ENCODE data around the gene N4BP2L1. TPM values are rescaled to one million over a fixed set of nuclear protein-coding genes. Genes with fewer than 3 reads are reported as not detected.

The N4BP2L1 gene
- polyA plus RNA-seq, 1 of the 3 experiments (the other 2 are of a cell fraction) = 1.2 TPM

GRCh38 chr13:32455594-32455903 lies 27.6 kb upstream of the N4BP2L1 start (continued):
- no peak for TF ChIP-seq MAX (IDR thresholded peaks at IDR 0.05; ENCODE audit: low read depth)

DNA sequence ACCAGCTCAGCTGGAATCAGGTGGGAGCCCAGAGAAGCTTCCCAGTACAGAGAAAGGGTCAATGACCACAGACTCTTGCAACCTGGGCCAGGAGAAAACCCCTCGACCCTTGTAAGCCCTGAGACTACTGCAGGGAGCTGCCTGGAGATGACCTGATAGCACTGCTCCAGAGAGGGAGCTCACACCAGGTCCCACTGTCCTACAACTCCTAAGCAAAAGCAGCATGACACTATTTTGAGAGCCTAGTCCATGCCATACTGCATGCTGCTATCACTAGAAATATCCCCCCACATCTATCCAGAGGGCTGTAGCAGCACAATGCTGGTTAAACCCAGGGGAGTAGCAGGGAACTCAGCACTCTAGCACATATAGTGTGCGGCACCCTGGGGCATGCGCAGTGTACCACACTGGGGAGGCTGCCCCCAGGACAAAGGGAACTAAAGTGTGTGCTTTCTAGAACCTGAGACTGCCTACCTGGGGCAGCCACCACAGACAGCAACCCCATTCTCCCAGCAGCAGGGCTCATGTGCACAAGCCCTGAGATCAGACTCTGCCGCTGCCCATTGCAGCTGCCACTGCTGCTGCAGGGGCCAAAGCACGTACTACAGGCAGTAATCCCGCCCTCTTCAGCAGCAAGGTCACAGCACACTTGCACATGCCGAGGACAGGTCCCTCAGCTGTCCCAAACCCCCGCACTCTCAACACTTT lies 27.1 kb upstream of the N4BP2L1 start:
- Histone ChIP-seq H3K4me2 (no peak overlapping the region), H3K27ac (ENCODE audit: low read depth in 2 of 2, low read length in 1 of 2) (no peak overlapping the region), H3F3A (replicated peaks; ENCODE audit: insufficient read depth) (no peaks in the 10 kb centered on the region), H3K9me2 (no peaks in the 10 kb centered on the region), H3K9ac (no peak overlapping the region), H3K4me1 (ENCODE audit: control insufficient read depth in 1 of 2, insufficient read depth in 2 of 2, low read depth in 1 of 2, low read length in 1 of 2) (no peaks in the 10 kb centered on the region), H3K9me3 (peaks cover 12% of the 10 kb centered on the region), H3K36me3 (replicated peaks in 1 of 2; ENCODE audit: control insufficient read depth in 1 of 2, insufficient read depth in 2 of 2, low read length in 1 of 2) (peaks cover 0 to 14% of the 10 kb centered on the region in 2 experiments), H2AFZ (ENCODE audit: low read depth) (no peak overlapping the region), H3K79me2 (ENCODE audit: insufficient read depth) (no peaks in the 10 kb centered on the region), H4K20me1 (ENCODE audit: insufficient read depth) (no peaks in the 10 kb centered on the region), H3K4me3 (ENCODE audit: low read depth in 2 of 2, low read length in 1 of 2) (no peak overlapping the region), H3K27me3 (ENCODE audit: insufficient read depth) (no peaks in the 10 kb centered on the region)
- no peak for DNase-seq
- ChIA-PET POLR2A (no interaction called here), CTCF (interaction anchor here (1.2 kb wide), 1 partner anchor 12 kb away, joined by 3 read pairs; no protein-coding TSS in a partner anchor)
- no peak for TF ChIP-seq FOXJ3 (CRISPR knock-in tag; IDR thresholded peaks at IDR 0.05)
- TF ChIP-seq, protein P1, sequence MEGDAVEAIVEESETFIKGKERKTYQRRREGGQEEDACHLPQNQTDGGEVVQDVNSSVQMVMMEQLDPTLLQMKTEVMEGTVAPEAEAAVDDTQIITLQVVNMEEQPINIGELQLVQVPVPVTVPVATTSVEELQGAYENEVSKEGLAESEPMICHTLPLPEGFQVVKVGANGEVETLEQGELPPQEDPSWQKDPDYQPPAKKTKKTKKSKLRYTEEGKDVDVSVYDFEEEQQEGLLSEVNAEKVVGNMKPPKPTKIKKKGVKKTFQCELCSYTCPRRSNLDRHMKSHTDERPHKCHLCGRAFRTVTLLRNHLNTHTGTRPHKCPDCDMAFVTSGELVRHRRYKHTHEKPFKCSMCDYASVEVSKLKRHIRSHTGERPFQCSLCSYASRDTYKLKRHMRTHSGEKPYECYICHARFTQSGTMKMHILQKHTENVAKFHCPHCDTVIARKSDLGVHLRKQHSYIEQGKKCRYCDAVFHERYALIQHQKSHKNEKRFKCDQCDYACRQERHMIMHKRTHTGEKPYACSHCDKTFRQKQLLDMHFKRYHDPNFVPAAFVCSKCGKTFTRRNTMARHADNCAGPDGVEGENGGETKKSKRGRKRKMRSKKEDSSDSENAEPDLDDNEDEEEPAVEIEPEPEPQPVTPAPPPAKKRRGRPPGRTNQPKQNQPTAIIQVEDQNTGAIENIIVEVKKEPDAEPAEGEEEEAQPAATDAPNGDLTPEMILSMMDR (IDR thresholded peaks at IDR 0.05) = no peak
- TF ChIP-seq MXI1 (IDR thresholded peaks at IDR 0.05; ENCODE audit: low read depth, low read length) = no peak
- no peak for TF ChIP-seq MEF2A (IDR thresholded peaks at IDR 0.05; ENCODE audit: borderline replicate concordance, low read depth)
- no peak for TF ChIP-seq RCOR1 (IDR thresholded peaks at IDR 0.05; ENCODE audit: low read length)
- 61% methylated on average over 8 of the region's 8 CpGs for WGBS (ENCODE audit: low lambda C conversion rate)

DNA sequence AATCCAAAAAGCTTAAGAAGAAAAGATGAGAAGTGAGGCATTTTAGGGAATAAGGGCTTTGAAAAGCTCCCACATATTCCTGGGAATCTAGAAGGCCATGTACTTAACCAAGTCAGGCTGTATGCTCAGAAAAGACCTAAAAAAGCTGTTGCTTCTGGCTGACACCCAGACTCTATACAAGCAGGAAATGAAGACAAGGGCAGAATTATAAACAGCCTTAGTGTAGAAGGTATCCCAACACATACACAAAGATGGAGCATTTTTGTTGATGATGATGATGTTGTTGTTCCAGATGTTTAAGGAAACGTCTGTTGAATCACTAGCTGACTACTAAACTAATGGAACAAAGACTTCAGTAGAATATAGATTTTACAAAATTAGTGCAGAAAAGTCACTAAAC lies 26.1 kb upstream of the N4BP2L1 start:
- no peak for DNase-seq
- H3K27ac ChIP-seq (ENCODE audit: low read depth in 2 of 2, low read length in 1 of 2) = no peak overlapping the region
- H3K36me3 ChIP-seq (replicated peaks in 1 of 2; ENCODE audit: control insufficient read depth in 1 of 2, insufficient read depth in 2 of 2, low read length in 1 of 2) = peaks cover 0 to 14% of the 10 kb centered on the region in 2 experiments
- POLR2A ChIA-PET = no interaction called here
- no peak overlapping the region for H3K4me3 ChIP-seq (ENCODE audit: low read depth in 2 of 2, low read length in 1 of 2)
- H3K9ac ChIP-seq = no peak overlapping the region
- H3K4me1 ChIP-seq (ENCODE audit: control insufficient read depth in 1 of 2, insufficient read depth in 2 of 2, low read depth in 1 of 2, low read length in 1 of 2) = no peaks in the 10 kb centered on the region
- 41% methylated on average over 1 of the region's 1 CpG for WGBS (ENCODE audit: low lambda C conversion rate)
- H3K4me2 ChIP-seq = no peak overlapping the region
- H2AFZ ChIP-seq (ENCODE audit: low read depth) = no peak overlapping the region
- peaks cover 12% of the 10 kb centered on the region for H3K9me3 ChIP-seq
- H4K20me1 ChIP-seq (ENCODE audit: insufficient read depth) = no peaks in the 10 kb centered on the region
- H3F3A ChIP-seq (replicated peaks; ENCODE audit: insufficient read depth) = no peaks in the 10 kb centered on the region
- CTCF ChIA-PET = interaction anchor here (1.2 to 1.4 kb wide), 3 partner anchors 11 to 544 kb away, joined by 3 to 6 read pairs (median 4); no protein-coding TSS in a partner anchor
- H3K9me2 ChIP-seq = no peaks in the 10 kb centered on the region
- no peaks in the 10 kb centered on the region for H3K27me3 ChIP-seq (ENCODE audit: insufficient read depth)
- no peaks in the 10 kb centered on the region for H3K79me2 ChIP-seq (ENCODE audit: insufficient read depth)
- TF ChIP-seq RAD21 (IDR thresholded peaks at IDR 0.05; ENCODE audit: low read length) = no peak
- TF ChIP-seq, protein P2, sequence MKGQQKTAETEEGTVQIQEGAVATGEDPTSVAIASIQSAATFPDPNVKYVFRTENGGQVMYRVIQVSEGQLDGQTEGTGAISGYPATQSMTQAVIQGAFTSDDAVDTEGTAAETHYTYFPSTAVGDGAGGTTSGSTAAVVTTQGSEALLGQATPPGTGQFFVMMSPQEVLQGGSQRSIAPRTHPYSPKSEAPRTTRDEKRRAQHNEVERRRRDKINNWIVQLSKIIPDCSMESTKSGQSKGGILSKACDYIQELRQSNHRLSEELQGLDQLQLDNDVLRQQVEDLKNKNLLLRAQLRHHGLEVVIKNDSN (IDR thresholded peaks at IDR 0.05; ENCODE audit: borderline replicate concordance, low read depth) = no peak
- no peak for TF ChIP-seq TCF12 (IDR thresholded peaks at IDR 0.05)
- TF ChIP-seq JUND (IDR thresholded peaks at IDR 0.05) = no peak
- TF ChIP-seq SIN3A (IDR thresholded peaks at IDR 0.05; ENCODE audit: borderline replicate concordance, low read depth, low read length) = no peak
- no peak for TF ChIP-seq EZH2phosphoT487 (IDR thresholded peaks at IDR 0.05; ENCODE audit: borderline replicate concordance, low read depth)
- no peak for TF ChIP-seq TEAD4 (IDR thresholded peaks at IDR 0.05; ENCODE audit: borderline replicate concordance, insufficient read depth)
- TF ChIP-seq, protein P1 (IDR thresholded peaks at IDR 0.05) = no peak
- no peak for TF ChIP-seq REST (IDR thresholded peaks at IDR 0.05; ENCODE audit: low read depth, low read length)
- TF ChIP-seq GATA2 (CRISPR knock-in tag; IDR thresholded peaks at IDR 0.05) = no peak
- TF ChIP-seq RCOR1 (IDR thresholded peaks at IDR 0.05; ENCODE audit: low read length) = no peak
- TF ChIP-seq SMC3 (IDR thresholded peaks at IDR 0.05; ENCODE audit: low read depth, low read length) = no peak
- no peak for TF ChIP-seq GABPA (IDR thresholded peaks at IDR 0.05; ENCODE audit: low read depth)

Measured in SK-N-SH (cell line).